ENCODE results near the gene MXRA5. TPM values are rescaled to one million over a fixed set of nuclear protein-coding genes. Genes with fewer than 3 reads are reported as not detected.

The MXRA5 gene
- total RNA-seq, 3 donors from 2014 or later (not counting 1 experiment from before 2014, with no cell fraction given) = not detected

DNA sequence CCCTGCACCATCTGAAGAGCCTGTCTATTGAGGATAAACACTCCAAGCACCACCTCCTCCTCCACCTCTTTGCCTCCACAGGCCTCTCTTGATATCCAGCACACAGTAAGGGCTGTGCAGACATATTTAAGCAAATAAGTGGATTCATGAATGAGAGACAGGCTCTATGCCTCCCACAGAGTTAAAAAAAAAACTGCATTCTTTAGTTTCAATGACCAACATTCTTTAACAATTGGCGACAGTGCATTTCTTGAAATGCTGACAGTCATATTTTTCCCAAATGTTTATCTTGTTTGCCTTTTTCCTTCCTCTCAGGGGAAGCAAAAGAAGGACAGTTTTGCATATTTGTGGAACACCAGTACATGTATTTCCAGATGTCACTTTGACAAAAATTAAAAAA is 38.6 kb downstream of the MXRA5 start:
- Histone ChIP-seq H3K4me1 (ENCODE audit: control insufficient read depth, insufficient read depth, low read length) (no peaks in the 10 kb centered on the region), H3K4me3 (ENCODE audit: low read length) (no peak overlapping the region), H3K27me3 (ENCODE audit: control insufficient read depth, insufficient read depth, low read length) (no peaks in the 10 kb centered on the region), H3K36me3 (ENCODE audit: control insufficient read depth, insufficient read depth, low read length) (no peaks in the 10 kb centered on the region), H3K27ac (ENCODE audit: low read length) (no peak overlapping the region), H3K9me3 (ENCODE audit: control insufficient read depth, insufficient read depth, low read length) (no peaks in the 10 kb centered on the region)
- Mint-ChIP-seq H3K36me3 (no peaks in the 10 kb centered on the region), H3K9me3 (peaks cover 0 to 2% of the 10 kb centered on the region in 2 donors), H3K27me3 (ENCODE audit: low read depth in 2 of 2) (no peaks in the 10 kb centered on the region), H3K4me3 (no peak overlapping the region), H3K4me1 (no peaks in the 10 kb centered on the region), H3K27ac (no peak overlapping the region)
- ATAC-seq (no peak), DNase-seq (no peak)
- WGBS (ENCODE audit: insufficient coverage) = 60% methylated on average over 1 of the region's 1 CpG
- intact Hi-C loops (cut with micrococcal nuclease) = no loop called here
- TF ChIP-seq, protein P1, sequence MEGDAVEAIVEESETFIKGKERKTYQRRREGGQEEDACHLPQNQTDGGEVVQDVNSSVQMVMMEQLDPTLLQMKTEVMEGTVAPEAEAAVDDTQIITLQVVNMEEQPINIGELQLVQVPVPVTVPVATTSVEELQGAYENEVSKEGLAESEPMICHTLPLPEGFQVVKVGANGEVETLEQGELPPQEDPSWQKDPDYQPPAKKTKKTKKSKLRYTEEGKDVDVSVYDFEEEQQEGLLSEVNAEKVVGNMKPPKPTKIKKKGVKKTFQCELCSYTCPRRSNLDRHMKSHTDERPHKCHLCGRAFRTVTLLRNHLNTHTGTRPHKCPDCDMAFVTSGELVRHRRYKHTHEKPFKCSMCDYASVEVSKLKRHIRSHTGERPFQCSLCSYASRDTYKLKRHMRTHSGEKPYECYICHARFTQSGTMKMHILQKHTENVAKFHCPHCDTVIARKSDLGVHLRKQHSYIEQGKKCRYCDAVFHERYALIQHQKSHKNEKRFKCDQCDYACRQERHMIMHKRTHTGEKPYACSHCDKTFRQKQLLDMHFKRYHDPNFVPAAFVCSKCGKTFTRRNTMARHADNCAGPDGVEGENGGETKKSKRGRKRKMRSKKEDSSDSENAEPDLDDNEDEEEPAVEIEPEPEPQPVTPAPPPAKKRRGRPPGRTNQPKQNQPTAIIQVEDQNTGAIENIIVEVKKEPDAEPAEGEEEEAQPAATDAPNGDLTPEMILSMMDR (IDR thresholded peaks at IDR 0.05) = no peak

DNA sequence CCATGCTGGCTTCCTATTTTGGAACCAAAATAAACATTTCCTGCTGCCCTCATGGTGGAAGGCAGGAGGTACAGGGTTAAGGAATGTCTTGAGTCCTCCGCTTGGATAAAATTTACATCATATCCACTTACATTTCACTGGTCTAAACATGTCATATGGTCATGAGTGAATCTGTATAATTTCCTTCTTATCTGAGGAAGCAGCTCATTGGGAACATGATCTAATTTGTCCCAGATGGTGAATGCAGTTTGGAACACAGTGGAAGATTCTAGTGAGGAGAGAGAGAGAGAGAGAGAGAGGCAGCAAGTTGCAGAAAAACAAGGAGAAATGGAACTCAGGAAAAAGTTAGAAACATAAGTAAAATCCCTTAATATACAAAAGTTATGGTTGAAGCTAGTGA is 46.8 kb downstream of the MXRA5 start:
- H3K9me3 ChIP-seq (ENCODE audit: control insufficient read depth, insufficient read depth, low read length) = no peaks in the 10 kb centered on the region
- TF ChIP-seq, protein P1 (IDR thresholded peaks at IDR 0.05) = no peak
- no peaks in the 10 kb centered on the region for H3K27me3 Mint-ChIP-seq (ENCODE audit: low read depth in 2 of 2)
- H3K4me1 ChIP-seq (ENCODE audit: control insufficient read depth, insufficient read depth, low read length) = no peaks in the 10 kb centered on the region
- intact Hi-C loops (cut with micrococcal nuclease) = no loop called here
- H3K36me3 Mint-ChIP-seq = no peaks in the 10 kb centered on the region
- no CpG with 5 or more reads among the region's 1 CpG for WGBS (ENCODE audit: insufficient coverage)
- no peaks in the 10 kb centered on the region for H3K9me3 Mint-ChIP-seq
- DNase-seq (no peak), ATAC-seq (no peak)
- H3K27ac Mint-ChIP-seq = no peak overlapping the region
- no peaks in the 10 kb centered on the region for H3K36me3 ChIP-seq (ENCODE audit: control insufficient read depth, insufficient read depth, low read length)
- no peaks in the 10 kb centered on the region for H3K4me1 Mint-ChIP-seq
- no peaks in the 10 kb centered on the region for H3K27me3 ChIP-seq (ENCODE audit: control insufficient read depth, insufficient read depth, low read length)
- no peak overlapping the region for H3K4me3 ChIP-seq (ENCODE audit: low read length)
- H3K27ac ChIP-seq (ENCODE audit: low read length) = no peak overlapping the region
- H3K4me3 Mint-ChIP-seq = no peak overlapping the region

DNA sequence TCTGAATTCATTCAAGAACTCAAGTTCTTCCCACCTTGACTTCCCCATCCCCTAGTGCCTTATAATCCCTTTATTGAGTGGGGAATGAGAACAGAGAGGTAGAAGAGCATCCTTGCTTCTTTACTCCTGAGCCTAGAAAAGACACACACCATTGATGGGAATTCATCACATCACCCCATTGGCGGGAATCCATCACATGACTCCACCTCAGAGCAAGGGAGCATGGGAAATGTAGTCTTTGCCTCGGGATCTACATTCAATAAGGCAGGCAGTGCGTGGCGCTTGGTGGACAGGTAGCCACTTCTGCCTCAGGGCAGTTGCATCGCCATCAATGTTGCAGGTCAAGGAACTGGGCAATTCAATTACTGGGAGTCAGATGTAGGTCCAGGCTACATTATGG is 50.7 kb downstream of the MXRA5 start:
- no peaks in the 10 kb centered on the region for H3K4me1 ChIP-seq (ENCODE audit: control insufficient read depth, insufficient read depth, low read length)
- Mint-ChIP-seq H3K9me3 (no peaks in the 10 kb centered on the region), H3K36me3 (no peaks in the 10 kb centered on the region), H3K27me3 (ENCODE audit: low read depth in 2 of 2) (no peaks in the 10 kb centered on the region), H3K4me3 (no peak overlapping the region), H3K4me1 (no peaks in the 10 kb centered on the region), H3K27ac (no peak overlapping the region)
- H3K27me3 ChIP-seq (ENCODE audit: control insufficient read depth, insufficient read depth, low read length) = no peaks in the 10 kb centered on the region
- H3K4me3 ChIP-seq (ENCODE audit: low read length) = no peak overlapping the region
- TF ChIP-seq, protein P1 (IDR thresholded peaks at IDR 0.05) = no peak
- H3K36me3 ChIP-seq (ENCODE audit: control insufficient read depth, insufficient read depth, low read length) = no peaks in the 10 kb centered on the region
- WGBS (ENCODE audit: insufficient coverage) = 55% methylated on average over 5 of the region's 5 CpGs
- DNase-seq = no peak
- intact Hi-C loops (cut with micrococcal nuclease) = no loop called here
- no peaks in the 10 kb centered on the region for H3K9me3 ChIP-seq (ENCODE audit: control insufficient read depth, insufficient read depth, low read length)
- no peak overlapping the region for H3K27ac ChIP-seq (ENCODE audit: low read length)
- ATAC-seq = no peak

DNA sequence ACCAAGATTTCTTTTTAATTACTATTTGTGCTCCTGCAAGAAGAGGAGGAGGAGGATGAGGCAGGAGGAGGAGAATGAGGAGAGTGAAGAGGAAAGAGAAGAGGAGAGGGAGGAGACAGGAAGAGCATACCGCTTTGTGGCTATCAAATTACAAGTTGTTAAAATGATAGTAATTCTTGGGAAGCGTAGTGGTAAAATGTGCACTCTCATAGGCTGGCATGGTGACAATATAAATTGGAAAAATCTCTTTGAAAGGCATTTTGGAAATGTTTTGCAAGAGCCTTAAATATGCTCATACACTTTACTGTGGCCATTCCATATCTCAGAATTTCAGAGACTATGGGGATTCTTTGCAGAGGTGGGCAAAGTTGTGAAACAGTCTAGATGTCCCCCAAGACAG is 53.2 kb downstream of the MXRA5 start:
- Mint-ChIP-seq H3K27me3 (ENCODE audit: low read depth in 2 of 2) (peaks cover 0 to 11% of the 10 kb centered on the region in 2 donors), H3K9me3 (no peaks in the 10 kb centered on the region), H3K4me1 (no peaks in the 10 kb centered on the region), H3K36me3 (no peaks in the 10 kb centered on the region), H3K4me3 (no peak overlapping the region), H3K27ac (no peak overlapping the region)
- no peaks in the 10 kb centered on the region for H3K36me3 ChIP-seq (ENCODE audit: control insufficient read depth, insufficient read depth, low read length)
- no peak overlapping the region for H3K4me3 ChIP-seq (ENCODE audit: low read length)
- ATAC-seq = no peak
- H3K27ac ChIP-seq (ENCODE audit: low read length) = no peak overlapping the region
- intact Hi-C loops (cut with micrococcal nuclease) = no loop called here
- TF ChIP-seq, protein P1 (IDR thresholded peaks at IDR 0.05) = no peak
- WGBS (ENCODE audit: insufficient coverage) = 74% methylated on average over 2 of the region's 2 CpGs
- no peaks in the 10 kb centered on the region for H3K4me1 ChIP-seq (ENCODE audit: control insufficient read depth, insufficient read depth, low read length)
- H3K27me3 ChIP-seq (ENCODE audit: control insufficient read depth, insufficient read depth, low read length) = no peaks in the 10 kb centered on the region
- no peaks in the 10 kb centered on the region for H3K9me3 ChIP-seq (ENCODE audit: control insufficient read depth, insufficient read depth, low read length)
- DNase-seq = no peak
